HepG2 (cell line): Measurements from ENCODE around the gene MINDY2. TPM values are rescaled to one million over a fixed set of nuclear protein-coding genes. Genes with fewer than 3 reads are reported as not detected.

ENCODE experiments used
- AGO2 ChIP-seq: fragments of 200-400 bp; formaldehyde crosslinking; optimal IDR thresholded peaks from 2 replicates; pipeline ENCODE3; 2017; ENCODE audit warnings: mild to moderate bottlenecking, low read depth, low read length, moderate library complexity
- EP300 ChIP-seq, 3 experiments: sonication (generic) in 1 of 3; formaldehyde crosslinking in 1 of 3; IDR thresholded peaks; 2 replicates each; pipeline versions ENCODE4 v1.5.1 to v1.6.1; 2011 to 2020; ENCODE audit warnings: low read depth in 2 of 3, low read length in 2 of 3, borderline replicate concordance in 1 of 3, improper control_type of control experiment in 1 of 3, mild to moderate bottlenecking in 1 of 3, missing genetic modification reagents in 1 of 3, moderate library complexity in 1 of 3
- FOSL2 ChIP-seq: sonication (generic); formaldehyde crosslinking; IDR thresholded peaks from 2 replicates; pipeline ENCODE4 v1.4.0; 2020; ENCODE audit warnings: missing genetic modification reagents
- FOXM1 ChIP-seq: sonication (generic); formaldehyde crosslinking; IDR thresholded peaks from 2 replicates; pipeline ENCODE4 v1.5.0; 2020; ENCODE audit warnings: missing genetic modification reagents
- GATA4 ChIP-seq: sonication (generic); IDR thresholded peaks from 2 replicates; pipeline ENCODE4 v1.6.1; 2016; ENCODE audit warnings: antibody characterized with exemption, low read depth, borderline replicate concordance
- ISL2 ChIP-seq: sonication (generic); formaldehyde crosslinking; IDR thresholded peaks from 2 replicates; pipeline ENCODE4 v1.5.0; 2020; ENCODE audit warnings: missing genetic modification reagents
- KDM5B ChIP-seq: sonication (generic); formaldehyde crosslinking; IDR thresholded peaks from 2 replicates; pipeline ENCODE4 v1.4.0; 2020; ENCODE audit warnings: missing genetic modification reagents, mild to moderate bottlenecking, borderline replicate concordance
- RBM22 ChIP-seq: fragments of 200-400 bp; formaldehyde crosslinking; optimal IDR thresholded peaks from 2 replicates; pipeline ENCODE3; 2017; ENCODE audit warnings: mild to moderate bottlenecking, low read length, moderate library complexity
- TAF1 ChIP-seq: sonication (generic); formaldehyde crosslinking; IDR thresholded peaks from 2 replicates; pipeline ENCODE4 v1.4.0; 2020; ENCODE audit warnings: missing genetic modification reagents
- TBX3 ChIP-seq: fragments of 450-650 bp; IDR thresholded peaks from 2 replicates; pipeline ENCODE4 v1.6.1; 2017; ENCODE audit warnings: antibody characterized with exemption, mild to moderate bottlenecking, inconsistent platforms, borderline replicate concordance
- TEAD3 ChIP-seq: optimal IDR thresholded peaks from 2 replicates; pipeline ENCODE3; 2016; ENCODE audit warnings: borderline replicate concordance
- TFAP4 ChIP-seq: sonication (generic); IDR thresholded peaks from 2 replicates; pipeline ENCODE4 v1.6.1; 2016; ENCODE audit warnings: low read depth, borderline replicate concordance
- ZC3H13 ChIP-seq: sonication (generic); formaldehyde crosslinking; IDR thresholded peaks from 2 replicates; pipeline ENCODE4 v1.8.1; 2023; ENCODE audit warnings: mild to moderate bottlenecking, missing genetic modification reagents, moderate library complexity
- ZNF329 ChIP-seq: sonication (generic); formaldehyde crosslinking; IDR thresholded peaks from 2 replicates; pipeline ENCODE4 v1.9.0; 2021; ENCODE audit warnings: low read depth, mild to moderate bottlenecking, missing genetic modification reagents
- ZNF367 ChIP-seq: sonication (generic); formaldehyde crosslinking; IDR thresholded peaks from 2 replicates; pipeline ENCODE4 v1.4.0; 2020; ENCODE audit warnings: missing genetic modification reagents, borderline replicate concordance
- ZNF451 ChIP-seq: sonication (generic); formaldehyde crosslinking; IDR thresholded peaks from 2 replicates; pipeline ENCODE4 v1.5.0; 2020; ENCODE audit warnings: mild to moderate bottlenecking, missing genetic modification reagents
- polyA plus RNA-seq, 8 experiments: library from polyadenylated mRNA; depleted of rRNA in 3 of 8; stranded (reverse) in 7 of 8; unstranded in 1 of 8; fragments of >200 nt; fragmentation: Illumina TruSeq in 4 of 8; extraction: Trizol in 4 of 8; gene quantifications; 2 replicates each; pipeline versions ENCODE4 v1.2.1 to v1.2.3, GENCODE V29; 2011 to 2016; ENCODE audit warnings: low read depth in 4 of 8, missing spikeins in 1 of 8, mixed read lengths in 1 of 8; ENCODE audit not compliant: insufficient read depth in 1 of 8
- total RNA-seq, 5 experiments: library from RNA; depleted of rRNA; stranded (reverse); fragments of >200 nt; fragmentation: Illumina TruSeq; extraction: Trizol; gene quantifications; 2 replicates each; pipeline ENCODE4 v1.2.3, GENCODE V29; 2016; ENCODE audit warnings: low read depth in 1 of 5
- TF ChIP-seq, protein P1 (sequence below): sonication (generic); formaldehyde crosslinking; IDR thresholded peaks from 2 replicates; pipeline ENCODE4 v1.4.0; 2020; ENCODE audit warnings: missing genetic modification reagents
- TF ChIP-seq, protein P2 (sequence below): sonication (generic); formaldehyde crosslinking; IDR thresholded peaks from 2 replicates; pipeline ENCODE4 v1.4.0; 2020; ENCODE audit warnings: low read depth, mild to moderate bottlenecking, missing genetic modification reagents
- TF ChIP-seq, protein P3 (sequence below): sonication (generic); formaldehyde crosslinking; conservative IDR thresholded peaks from 2 replicates; pipeline ENCODE4 v1.4.0; 2020; ENCODE audit warnings: missing genetic modification reagents
- TF ChIP-seq, protein P4 (sequence below): sonication (generic); formaldehyde crosslinking; IDR thresholded peaks from 2 replicates; pipeline ENCODE4 v1.5.0; 2020; ENCODE audit warnings: missing genetic modification reagents
- TF ChIP-seq, protein P5 (sequence below): IDR thresholded peaks from 2 replicates; pipeline ENCODE4 v1.6.1; 2012; ENCODE audit warnings: inconsistent platforms

The MINDY2 gene
- total and polyA plus RNA-seq, 2 of the 13 experiments (the other 11 are each of a cell fraction or from before 2014, with no cell fraction given) = 7.2 to 12.6 TPM

DNA sequence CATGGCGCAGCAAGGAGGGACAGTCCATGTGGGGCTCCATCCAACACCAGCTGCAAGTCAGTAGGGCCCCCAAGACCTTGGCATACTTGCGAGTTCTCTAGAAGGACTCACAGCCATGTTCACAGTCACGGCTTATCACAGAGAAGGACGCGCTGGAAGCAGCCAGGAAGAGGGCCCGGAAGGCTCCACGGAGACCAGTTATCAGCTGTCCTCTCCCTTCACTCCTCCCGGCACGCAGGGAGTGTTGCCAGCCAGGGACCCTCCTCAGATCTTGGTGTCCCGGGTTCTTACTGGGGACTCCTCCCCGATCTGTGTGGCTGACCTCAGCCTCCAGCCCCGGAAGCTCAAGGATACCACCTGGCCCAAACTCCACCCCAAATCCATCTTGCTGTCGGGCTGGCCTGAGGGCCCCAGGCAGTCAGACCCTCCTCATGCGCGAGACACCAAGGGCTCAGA, 94.4 kb downstream of the MINDY2 start (continued):
- TF ChIP-seq, protein P1, sequence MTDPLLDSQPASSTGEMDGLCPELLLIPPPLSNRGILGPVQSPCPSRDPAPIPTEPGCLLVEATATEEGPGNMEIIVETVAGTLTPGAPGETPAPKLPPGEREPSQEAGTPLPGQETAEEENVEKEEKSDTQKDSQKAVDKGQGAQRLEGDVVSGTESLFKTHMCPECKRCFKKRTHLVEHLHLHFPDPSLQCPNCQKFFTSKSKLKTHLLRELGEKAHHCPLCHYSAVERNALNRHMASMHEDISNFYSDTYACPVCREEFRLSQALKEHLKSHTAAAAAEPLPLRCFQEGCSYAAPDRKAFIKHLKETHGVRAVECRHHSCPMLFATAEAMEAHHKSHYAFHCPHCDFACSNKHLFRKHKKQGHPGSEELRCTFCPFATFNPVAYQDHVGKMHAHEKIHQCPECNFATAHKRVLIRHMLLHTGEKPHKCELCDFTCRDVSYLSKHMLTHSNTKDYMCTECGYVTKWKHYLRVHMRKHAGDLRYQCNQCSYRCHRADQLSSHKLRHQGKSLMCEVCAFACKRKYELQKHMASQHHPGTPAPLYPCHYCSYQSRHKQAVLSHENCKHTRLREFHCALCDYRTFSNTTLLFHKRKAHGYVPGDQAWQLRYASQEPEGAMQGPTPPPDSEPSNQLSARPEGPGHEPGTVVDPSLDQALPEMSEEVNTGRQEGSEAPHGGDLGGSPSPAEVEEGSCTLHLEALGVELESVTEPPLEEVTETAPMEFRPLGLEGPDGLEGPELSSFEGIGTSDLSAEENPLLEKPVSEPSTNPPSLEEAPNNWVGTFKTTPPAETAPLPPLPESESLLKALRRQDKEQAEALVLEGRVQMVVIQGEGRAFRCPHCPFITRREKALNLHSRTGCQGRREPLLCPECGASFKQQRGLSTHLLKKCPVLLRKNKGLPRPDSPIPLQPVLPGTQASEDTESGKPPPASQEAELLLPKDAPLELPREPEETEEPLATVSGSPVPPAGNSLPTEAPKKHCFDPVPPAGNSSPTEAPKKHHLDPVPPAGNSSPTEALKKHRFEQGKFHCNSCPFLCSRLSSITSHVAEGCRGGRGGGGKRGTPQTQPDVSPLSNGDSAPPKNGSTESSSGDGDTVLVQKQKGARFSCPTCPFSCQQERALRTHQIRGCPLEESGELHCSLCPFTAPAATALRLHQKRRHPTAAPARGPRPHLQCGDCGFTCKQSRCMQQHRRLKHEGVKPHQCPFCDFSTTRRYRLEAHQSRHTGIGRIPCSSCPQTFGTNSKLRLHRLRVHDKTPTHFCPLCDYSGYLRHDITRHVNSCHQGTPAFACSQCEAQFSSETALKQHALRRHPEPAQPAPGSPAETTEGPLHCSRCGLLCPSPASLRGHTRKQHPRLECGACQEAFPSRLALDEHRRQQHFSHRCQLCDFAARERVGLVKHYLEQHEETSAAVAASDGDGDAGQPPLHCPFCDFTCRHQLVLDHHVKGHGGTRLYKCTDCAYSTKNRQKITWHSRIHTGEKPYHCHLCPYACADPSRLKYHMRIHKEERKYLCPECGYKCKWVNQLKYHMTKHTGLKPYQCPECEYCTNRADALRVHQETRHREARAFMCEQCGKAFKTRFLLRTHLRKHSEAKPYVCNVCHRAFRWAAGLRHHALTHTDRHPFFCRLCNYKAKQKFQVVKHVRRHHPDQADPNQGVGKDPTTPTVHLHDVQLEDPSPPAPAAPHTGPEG (CRISPR knock-in tag) = no peak
- no peak for TF ChIP-seq ZNF367 (CRISPR knock-in tag)
- no peak for TF ChIP-seq TBX3
- peak; percentile 45; the same call in 1 of the 2 replicates for TF ChIP-seq TAF1 (CRISPR knock-in tag)
- TF ChIP-seq FOXM1 (CRISPR knock-in tag) = no peak
- no peak for TF ChIP-seq TEAD3 (CRISPR knock-in tag)
- no peak for TF ChIP-seq KDM5B
- TF ChIP-seq GATA4 = no peak
- TF ChIP-seq ZC3H13 (CRISPR knock-in tag) = peak; percentile 2; the same call in 1 of the 2 replicates
- TF ChIP-seq EP300 (IDR thresholded peaks at IDR 0.05; ENCODE audit: low read depth in 2 of 2, low read length in 2 of 2) = no peak
- no peak for TF ChIP-seq EP300 (CRISPR knock-in tag; IDR thresholded peaks at IDR 0.05; ENCODE audit: borderline replicate concordance)
- TF ChIP-seq FOSL2 = 0 out of 2 replicates have a peak, but pooled peaks have one; percentile 5
- TF ChIP-seq ZNF329 = no peak
- TF ChIP-seq, protein P2, sequence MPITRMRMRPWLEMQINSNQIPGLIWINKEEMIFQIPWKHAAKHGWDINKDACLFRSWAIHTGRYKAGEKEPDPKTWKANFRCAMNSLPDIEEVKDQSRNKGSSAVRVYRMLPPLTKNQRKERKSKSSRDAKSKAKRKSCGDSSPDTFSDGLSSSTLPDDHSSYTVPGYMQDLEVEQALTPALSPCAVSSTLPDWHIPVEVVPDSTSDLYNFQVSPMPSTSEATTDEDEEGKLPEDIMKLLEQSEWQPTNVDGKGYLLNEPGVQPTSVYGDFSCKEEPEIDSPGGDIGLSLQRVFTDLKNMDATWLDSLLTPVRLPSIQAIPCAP (CRISPR knock-in tag) = no peak
- no peak for TF ChIP-seq ZNF451 (CRISPR knock-in tag)
- peak; percentile 36 for TF ChIP-seq AGO2
- TF ChIP-seq, protein P3, sequence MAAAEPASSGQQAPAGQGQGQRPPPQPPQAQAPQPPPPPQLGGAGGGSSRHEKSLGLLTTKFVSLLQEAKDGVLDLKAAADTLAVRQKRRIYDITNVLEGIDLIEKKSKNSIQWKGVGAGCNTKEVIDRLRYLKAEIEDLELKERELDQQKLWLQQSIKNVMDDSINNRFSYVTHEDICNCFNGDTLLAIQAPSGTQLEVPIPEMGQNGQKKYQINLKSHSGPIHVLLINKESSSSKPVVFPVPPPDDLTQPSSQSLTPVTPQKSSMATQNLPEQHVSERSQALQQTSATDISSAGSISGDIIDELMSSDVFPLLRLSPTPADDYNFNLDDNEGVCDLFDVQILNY (CRISPR knock-in tag) = no peak
- peak; percentile 51 for TF ChIP-seq RBM22
- no peak for TF ChIP-seq ISL2
- peak; percentile 56; the same call in 1 of the 2 replicates for TF ChIP-seq TFAP4
- TF ChIP-seq, protein P4, sequence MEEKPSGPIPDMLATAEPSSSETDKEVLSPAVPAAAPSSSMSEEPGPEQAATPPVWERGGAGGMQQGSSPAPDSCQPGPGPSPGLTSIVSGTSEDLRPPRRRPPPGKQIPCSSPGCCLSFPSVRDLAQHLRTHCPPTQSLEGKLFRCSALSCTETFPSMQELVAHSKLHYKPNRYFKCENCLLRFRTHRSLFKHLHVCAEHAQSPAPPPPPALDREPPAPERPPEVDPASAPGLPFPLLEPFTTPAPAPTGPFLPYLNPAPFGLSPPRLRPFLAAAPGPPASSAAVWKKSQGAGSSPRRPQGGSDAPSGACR = no peak
- TF ChIP-seq, protein P5, sequence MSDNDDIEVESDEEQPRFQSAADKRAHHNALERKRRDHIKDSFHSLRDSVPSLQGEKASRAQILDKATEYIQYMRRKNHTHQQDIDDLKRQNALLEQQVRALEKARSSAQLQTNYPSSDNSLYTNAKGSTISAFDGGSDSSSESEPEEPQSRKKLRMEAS = peak; percentile 41; the same call in 1 of the 2 replicates
